HepG2 (cell line): Measurements from ENCODE around the gene TARS3. TPM values are rescaled to one million over a fixed set of nuclear protein-coding genes. Genes with fewer than 3 reads are reported as not detected.

ENCODE experiments used
- FOXA1 ChIP-seq, 2 experiments: fragments of 450-650 bp in 1 of 2; sonication (generic) in 1 of 2; formaldehyde crosslinking in 1 of 2; IDR thresholded peaks; 2 replicates each; pipeline versions ENCODE4 v1.4.0 to v1.6.1; 2016 to 2020; ENCODE audit warnings: missing genetic modification reagents in 1 of 2
- HNRNPK ChIP-seq: fragments of 200-400 bp; formaldehyde crosslinking; IDR thresholded peaks from 2 replicates; pipeline ENCODE4 v1.6.1; 2018; ENCODE audit warnings: low read length, low read depth, moderate library complexity, mild to moderate bottlenecking; ENCODE audit not compliant: poor library complexity, severe bottlenecking
- IRF1 ChIP-seq: sonication (generic); formaldehyde crosslinking; IDR thresholded peaks from 2 replicates; pipeline ENCODE4 v1.4.0; 2020; ENCODE audit warnings: low read depth, mild to moderate bottlenecking, missing genetic modification reagents
- KLF15 ChIP-seq: sonication (generic); formaldehyde crosslinking; IDR thresholded peaks from 2 replicates; pipeline ENCODE4 v1.8.1; 2023; ENCODE audit warnings: borderline replicate concordance, mild to moderate bottlenecking, inconsistent platforms, missing genetic modification reagents, mixed read lengths
- KMT2B ChIP-seq: IDR thresholded peaks from 2 replicates; pipeline ENCODE4 v1.6.1; 2016; ENCODE audit warnings: missing genetic modification reagents, missing compliant biosample characterization
- LCORL ChIP-seq, 2 experiments: fragments of 450-650 bp in 1 of 2; sonication (generic) in 1 of 2; formaldehyde crosslinking in 1 of 2; IDR thresholded peaks; 2 replicates each; pipeline versions ENCODE4 v1.5.0 to v1.6.1; 2017 to 2020; ENCODE audit warnings: antibody characterized with exemption in 1 of 2, missing genetic modification reagents in 1 of 2
- MTF2 ChIP-seq: sonication (generic); formaldehyde crosslinking; IDR thresholded peaks from 2 replicates; pipeline ENCODE4 v1.5.0; 2020; ENCODE audit warnings: missing genetic modification reagents, borderline replicate concordance
- MXD1 ChIP-seq: sonication (generic); formaldehyde crosslinking; IDR thresholded peaks from 2 replicates; pipeline ENCODE4 v1.4.0; 2020; ENCODE audit warnings: mild to moderate bottlenecking, missing genetic modification reagents
- PRMT3 ChIP-seq: sonication (generic); formaldehyde crosslinking; IDR thresholded peaks from 2 replicates; pipeline ENCODE4 v1.8.1; 2022; ENCODE audit warnings: low read depth, mild to moderate bottlenecking, moderate library complexity, missing genetic modification reagents, borderline replicate concordance
- RERE ChIP-seq: IDR thresholded peaks from 2 replicates; pipeline ENCODE4 v1.6.1; 2016; ENCODE audit warnings: low read depth, missing genetic modification reagents, missing compliant biosample characterization
- ZMYM3 ChIP-seq: sonication (generic); formaldehyde crosslinking; IDR thresholded peaks from 2 replicates; pipeline ENCODE4 v1.5.1; 2020; ENCODE audit warnings: mild to moderate bottlenecking, missing genetic modification reagents
- ZNF501 ChIP-seq: sonication (generic); formaldehyde crosslinking; IDR thresholded peaks from 2 replicates; pipeline ENCODE4 v1.5.1; 2020; ENCODE audit warnings: mild to moderate bottlenecking, moderate library complexity, missing genetic modification reagents
- ZNF564 ChIP-seq: sonication (generic); formaldehyde crosslinking; IDR thresholded peaks from 2 replicates; pipeline ENCODE4 v1.8.1; 2023; ENCODE audit warnings: mild to moderate bottlenecking, missing genetic modification reagents
- polyA plus RNA-seq, 8 experiments: library from polyadenylated mRNA; depleted of rRNA in 3 of 8; stranded (reverse) in 7 of 8; unstranded in 1 of 8; fragments of >200 nt; fragmentation: Illumina TruSeq in 4 of 8; extraction: Trizol in 4 of 8; gene quantifications; 2 replicates each; pipeline versions ENCODE4 v1.2.1 to v1.2.3, GENCODE V29; 2011 to 2016; ENCODE audit warnings: low read depth in 4 of 8, missing spikeins in 1 of 8, mixed read lengths in 1 of 8; ENCODE audit not compliant: insufficient read depth in 1 of 8
- total RNA-seq, 5 experiments: library from RNA; depleted of rRNA; stranded (reverse); fragments of >200 nt; fragmentation: Illumina TruSeq; extraction: Trizol; gene quantifications; 2 replicates each; pipeline ENCODE4 v1.2.3, GENCODE V29; 2016; ENCODE audit warnings: low read depth in 1 of 5
- TF ChIP-seq, protein P1 (sequence below): sonication (generic); formaldehyde crosslinking; IDR thresholded peaks from 2 replicates; pipeline ENCODE4 v1.4.0; 2020; ENCODE audit warnings: mild to moderate bottlenecking, missing genetic modification reagents, borderline replicate concordance

TARS3 gene
- total and polyA plus RNA-seq, 2 of the 13 experiments (the other 11 are each of a cell fraction or from before 2014, with no cell fraction given), result 4.1 to 11.7 TPM

GRCh38 chr15:101615986-101616848 lies 108.1 kb downstream of the TARS3 start (continued):
- TF ChIP-seq RERE (CRISPR knock-in tag), result no peak
- TF ChIP-seq PRMT3 (CRISPR knock-in tag), result no peak
- TF ChIP-seq ZMYM3 (CRISPR knock-in tag), result peak; percentile 66; the same call in 1 of the 2 replicates
- TF ChIP-seq, protein P1, sequence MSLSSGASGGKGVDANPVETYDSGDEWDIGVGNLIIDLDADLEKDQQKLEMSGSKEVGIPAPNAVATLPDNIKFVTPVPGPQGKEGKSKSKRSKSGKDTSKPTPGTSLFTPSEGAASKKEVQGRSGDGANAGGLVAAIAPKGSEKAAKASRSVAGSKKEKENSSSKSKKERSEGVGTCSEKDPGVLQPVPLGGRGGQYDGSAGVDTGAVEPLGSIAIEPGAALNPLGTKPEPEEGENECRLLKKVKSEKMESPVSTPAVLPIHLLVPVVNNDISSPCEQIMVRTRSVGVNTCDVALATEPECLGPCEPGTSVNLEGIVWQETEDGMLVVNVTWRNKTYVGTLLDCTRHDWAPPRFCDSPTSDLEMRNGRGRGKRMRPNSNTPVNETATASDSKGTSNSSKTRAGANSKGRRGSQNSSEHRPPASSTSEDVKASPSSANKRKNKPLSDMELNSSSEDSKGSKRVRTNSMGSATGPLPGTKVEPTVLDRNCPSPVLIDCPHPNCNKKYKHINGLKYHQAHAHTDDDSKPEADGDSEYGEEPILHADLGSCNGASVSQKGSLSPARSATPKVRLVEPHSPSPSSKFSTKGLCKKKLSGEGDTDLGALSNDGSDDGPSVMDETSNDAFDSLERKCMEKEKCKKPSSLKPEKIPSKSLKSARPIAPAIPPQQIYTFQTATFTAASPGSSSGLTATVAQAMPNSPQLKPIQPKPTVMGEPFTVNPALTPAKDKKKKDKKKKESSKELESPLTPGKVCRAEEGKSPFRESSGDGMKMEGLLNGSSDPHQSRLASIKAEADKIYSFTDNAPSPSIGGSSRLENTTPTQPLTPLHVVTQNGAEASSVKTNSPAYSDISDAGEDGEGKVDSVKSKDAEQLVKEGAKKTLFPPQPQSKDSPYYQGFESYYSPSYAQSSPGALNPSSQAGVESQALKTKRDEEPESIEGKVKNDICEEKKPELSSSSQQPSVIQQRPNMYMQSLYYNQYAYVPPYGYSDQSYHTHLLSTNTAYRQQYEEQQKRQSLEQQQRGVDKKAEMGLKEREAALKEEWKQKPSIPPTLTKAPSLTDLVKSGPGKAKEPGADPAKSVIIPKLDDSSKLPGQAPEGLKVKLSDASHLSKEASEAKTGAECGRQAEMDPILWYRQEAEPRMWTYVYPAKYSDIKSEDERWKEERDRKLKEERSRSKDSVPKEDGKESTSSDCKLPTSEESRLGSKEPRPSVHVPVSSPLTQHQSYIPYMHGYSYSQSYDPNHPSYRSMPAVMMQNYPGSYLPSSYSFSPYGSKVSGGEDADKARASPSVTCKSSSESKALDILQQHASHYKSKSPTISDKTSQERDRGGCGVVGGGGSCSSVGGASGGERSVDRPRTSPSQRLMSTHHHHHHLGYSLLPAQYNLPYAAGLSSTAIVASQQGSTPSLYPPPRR (CRISPR knock-in tag), result peak; percentile 65; the same call in 1 of the 2 replicates
- TF ChIP-seq FOXA1 (IDR thresholded peaks at IDR 0.05), result no peak
- TF ChIP-seq FOXA1 (CRISPR knock-in tag; IDR thresholded peaks at IDR 0.05), result peak; percentile 56; the same call in 1 of the 2 replicates
- TF ChIP-seq HNRNPK, result no peak
- TF ChIP-seq MXD1 (CRISPR knock-in tag), result peak; percentile 38; the same call in 1 of the 2 replicates
- peak; percentile 70; the same call in 1 of the 2 replicates for TF ChIP-seq ZNF501 (CRISPR knock-in tag)
- TF ChIP-seq MTF2 (CRISPR knock-in tag), result no peak
- peak; percentile 36; the same call in 1 of the 2 replicates for TF ChIP-seq KMT2B
- TF ChIP-seq IRF1 (CRISPR knock-in tag), result no peak
- no peak for TF ChIP-seq KLF15
- no peak for TF ChIP-seq LCORL (IDR thresholded peaks at IDR 0.05)
- TF ChIP-seq LCORL (CRISPR knock-in tag; IDR thresholded peaks at IDR 0.05), result peak; percentile 81
- TF ChIP-seq ZNF564 (CRISPR knock-in tag), result peak; percentile 59
